H1 (cell line): ENCODE results near the gene DPYSL3. TPM values are rescaled to one million over a fixed set of nuclear protein-coding genes. Genes with fewer than 3 reads are reported as not detected.

Experiments
- CHD2 ChIP-seq: IDR thresholded peaks from 2 replicates; pipeline ENCODE4 v1.6.1; 2012; ENCODE audit warnings: low read length, improper control_type of control experiment
- NRF1 ChIP-seq: IDR thresholded peaks from 2 replicates; pipeline ENCODE4 v1.6.1; 2011; ENCODE audit warnings: mild to moderate bottlenecking, low read depth, low read length, improper control_type of control experiment
- polyA plus RNA-seq, 7 experiments: library from polyadenylated mRNA; depleted of rRNA in 3 of 7; stranded (reverse) in 5 of 7; unstranded in 2 of 7; fragments of >200 nt in 5 of 7; fragments of 200-250 nt in 2 of 7; gene quantifications; 1 replicate in 5 of 7; 2 replicates in 1 of 7; 4 replicates in 1 of 7; pipeline versions ENCODE4 v1.2.1 to v1.2.3, GENCODE V29; 2011 to 2013; ENCODE audit warnings: missing spikeins in 2 of 7, mixed read lengths in 2 of 7
- total RNA-seq: library from RNA; stranded (reverse); fragmentation: NEBNext Ultra II Directional; extraction: Animal tissue kit (Norgen Biotek cat#: 25700); gene quantifications from 2 replicates; pipeline ENCODE4 v1.2.1, GENCODE V29; 2021

The DPYSL3 gene
- total and polyA plus RNA-seq, 2 of the 8 experiments (the other 6 are each of a cell fraction or from before 2014, with no cell fraction given), result 268 to 387 TPM

- no peak for TF ChIP-seq NRF1
- TF ChIP-seq CHD2, result no peak
These were observed 98.2 kb downstream of the DPYSL3 start (continued) for GRCh38 chr5:147411359-147412319.
